Activated CD8-positive, alpha-beta memory T cell treated with anti-CD3 and anti-CD28 coated beads, Interleukin-2, amount 50 U/mL, for 24 hours (primary cell): Measurements from ENCODE around the gene CELF2.

ENCODE experiments used
- DNase-seq: peaks from one replicate; pipeline ENCODE4 v3.0.0-alpha.2; 2020; ENCODE audit errors: extremely low read depth

The CELF2 gene

GRCh38 chr10:11154849-11155498, 137.3 kb downstream of the CELF2 start:
- DNase-seq: no peak

- DNase-seq: no peak
These were observed 138.8 kb downstream of the CELF2 start for GRCh38 chr10:11156480-11156879.

DNA sequence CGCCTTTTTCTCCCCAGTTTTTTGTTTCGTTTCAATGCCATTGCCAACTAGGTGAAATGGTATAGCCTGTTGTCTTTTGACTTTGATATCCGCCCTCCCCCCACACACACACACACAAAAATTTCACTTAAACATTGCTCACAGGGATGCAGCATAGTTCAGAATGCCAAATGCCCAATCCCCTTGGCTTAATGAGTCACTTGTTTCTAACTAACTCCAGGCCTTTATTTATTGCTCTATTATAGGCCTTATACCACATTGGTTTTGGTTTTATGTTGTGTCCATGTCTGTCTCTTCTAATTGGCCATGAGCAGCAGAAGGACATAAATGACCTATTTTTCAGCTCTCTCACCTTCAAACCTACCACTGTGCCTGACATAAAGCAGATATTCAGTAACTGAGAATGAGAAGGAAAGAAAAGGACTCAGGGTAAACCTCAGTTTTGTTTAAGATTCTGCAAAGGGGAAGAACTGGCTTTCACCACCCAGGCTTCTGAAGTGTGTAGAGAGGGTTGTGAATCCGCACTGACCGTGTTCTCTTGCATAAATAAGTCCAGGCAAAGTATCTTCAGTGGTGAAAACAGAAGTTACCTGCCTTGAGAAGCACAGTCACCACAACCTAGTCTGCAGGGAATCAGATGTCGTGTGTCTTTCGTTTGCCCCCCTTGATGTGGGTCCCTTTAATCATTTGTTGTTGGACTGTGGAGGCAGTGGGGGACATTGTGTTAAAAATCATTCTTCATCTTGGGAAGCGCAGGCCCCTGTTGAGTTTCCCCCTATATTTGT, 139.8 kb downstream of the CELF2 start:
- no peak for DNase-seq

DNA sequence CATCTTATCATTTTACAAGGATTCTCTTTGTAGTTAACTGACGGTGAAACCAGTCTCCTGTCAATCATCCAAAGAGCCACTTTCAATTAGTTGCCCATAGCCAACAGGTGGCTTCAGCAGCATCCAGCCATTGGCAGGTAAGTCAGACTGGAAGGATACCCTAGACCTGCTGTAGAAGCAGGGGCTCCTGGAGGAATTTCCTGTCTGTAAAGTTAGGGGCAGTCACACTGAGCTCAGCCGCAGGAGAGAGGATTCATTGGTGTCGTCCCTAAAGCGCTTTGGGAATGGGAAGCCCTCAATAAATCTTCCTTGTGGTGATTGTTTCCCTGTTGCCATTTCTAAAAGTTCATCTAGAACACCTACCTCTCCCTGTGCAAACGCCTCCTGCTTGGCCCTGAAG, 140.4 kb downstream of the CELF2 start:
- no peak for DNase-seq

GRCh38 chr10:11159543-11160215, 142.0 kb downstream of the CELF2 start:
- no peak for DNase-seq

GRCh38 chr10:11161096-11161495, 143.4 kb downstream of the CELF2 start:
- DNase-seq: no peak

- no peak for DNase-seq
These were observed 144.2 kb downstream of the CELF2 start for GRCh38 chr10:11161910-11162309.

DNA sequence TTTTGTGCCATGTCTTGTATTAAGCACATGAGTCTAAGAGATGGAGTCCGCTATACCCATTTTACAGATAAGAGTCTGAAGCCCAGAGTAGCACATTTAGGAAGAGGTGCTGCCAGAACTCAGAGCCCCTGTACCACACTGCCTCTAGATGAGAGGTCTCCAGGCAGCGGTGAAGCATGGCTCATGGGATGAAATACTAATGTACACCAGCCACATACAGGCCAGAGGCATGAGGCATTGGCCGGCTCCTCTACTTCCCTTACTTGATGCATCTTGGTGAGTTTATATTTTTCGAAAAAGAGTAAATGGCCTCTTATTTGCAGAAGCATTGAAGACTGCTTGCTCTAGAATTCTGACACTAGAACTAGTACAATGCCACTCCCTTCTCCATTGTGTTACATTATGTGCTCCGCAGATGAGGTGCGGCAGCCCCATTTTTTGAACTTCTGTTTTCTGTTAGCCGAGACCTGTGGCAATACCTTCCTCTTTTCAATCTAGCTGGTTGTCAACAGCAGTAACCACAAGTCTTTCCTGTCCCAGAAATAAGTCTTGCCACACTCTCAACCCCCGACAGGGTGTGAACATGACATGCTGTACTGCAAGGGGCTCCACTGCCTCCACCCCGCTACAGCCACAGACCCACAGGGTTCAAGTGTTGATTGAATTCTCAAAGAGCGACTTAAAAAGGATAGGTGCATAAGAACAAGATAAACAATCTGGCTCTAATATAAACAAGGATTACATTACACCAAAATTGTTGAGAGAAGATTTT, 145.3 kb downstream of the CELF2 start:
- DNase-seq: peak; percentile 61

DNA sequence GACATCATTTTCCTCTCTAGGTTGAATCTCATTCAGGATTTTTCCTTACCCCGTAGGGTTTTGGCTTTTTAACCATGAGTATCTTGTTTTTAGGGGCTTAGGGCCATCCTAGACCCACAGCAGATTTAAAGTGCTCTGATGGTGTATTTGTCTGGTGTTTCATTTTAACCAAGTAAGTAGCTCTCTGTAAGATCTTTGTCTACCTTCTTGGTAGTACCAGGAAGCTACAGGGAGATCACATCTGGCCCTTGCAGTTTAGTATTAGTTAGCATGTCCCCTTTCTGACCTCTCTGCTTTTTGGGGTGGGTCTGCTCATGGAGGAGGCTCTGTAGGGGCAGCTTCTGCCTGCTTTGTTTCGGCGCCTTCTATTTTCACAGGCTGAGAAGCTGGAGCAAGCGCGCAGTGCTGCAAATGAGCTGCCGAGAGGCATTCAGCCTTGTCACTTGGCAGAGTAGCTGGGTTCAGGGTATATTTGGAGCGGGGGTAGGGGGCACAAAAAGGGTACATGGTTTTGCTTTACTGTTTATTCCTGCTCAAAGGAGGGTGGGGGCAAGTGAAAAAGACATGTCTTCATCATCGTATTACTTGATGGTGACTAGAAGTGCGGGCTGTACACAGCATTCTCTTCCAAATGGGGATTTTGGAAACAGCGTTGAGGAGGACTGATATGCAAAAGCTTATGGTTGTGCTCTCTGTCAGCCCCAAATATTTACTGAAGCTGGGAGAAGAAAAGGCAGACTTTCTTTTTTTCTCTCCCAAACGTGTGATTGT, 146.3 kb downstream of the CELF2 start:
- DNase-seq: no peak

DNA sequence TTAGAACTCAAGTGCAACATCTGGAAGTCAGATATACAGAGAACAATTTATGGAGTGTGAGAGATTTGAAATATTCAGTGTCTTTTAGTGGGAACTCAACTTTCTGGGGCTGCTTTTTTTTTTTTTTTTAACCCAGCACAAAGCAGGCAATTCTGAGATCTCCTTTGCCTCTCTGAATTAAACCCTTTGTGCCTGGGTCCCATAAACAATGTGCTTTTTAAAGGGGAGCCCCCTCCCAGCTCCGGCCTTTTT, 146.8 kb downstream of the CELF2 start:
- no peak for DNase-seq

DNA sequence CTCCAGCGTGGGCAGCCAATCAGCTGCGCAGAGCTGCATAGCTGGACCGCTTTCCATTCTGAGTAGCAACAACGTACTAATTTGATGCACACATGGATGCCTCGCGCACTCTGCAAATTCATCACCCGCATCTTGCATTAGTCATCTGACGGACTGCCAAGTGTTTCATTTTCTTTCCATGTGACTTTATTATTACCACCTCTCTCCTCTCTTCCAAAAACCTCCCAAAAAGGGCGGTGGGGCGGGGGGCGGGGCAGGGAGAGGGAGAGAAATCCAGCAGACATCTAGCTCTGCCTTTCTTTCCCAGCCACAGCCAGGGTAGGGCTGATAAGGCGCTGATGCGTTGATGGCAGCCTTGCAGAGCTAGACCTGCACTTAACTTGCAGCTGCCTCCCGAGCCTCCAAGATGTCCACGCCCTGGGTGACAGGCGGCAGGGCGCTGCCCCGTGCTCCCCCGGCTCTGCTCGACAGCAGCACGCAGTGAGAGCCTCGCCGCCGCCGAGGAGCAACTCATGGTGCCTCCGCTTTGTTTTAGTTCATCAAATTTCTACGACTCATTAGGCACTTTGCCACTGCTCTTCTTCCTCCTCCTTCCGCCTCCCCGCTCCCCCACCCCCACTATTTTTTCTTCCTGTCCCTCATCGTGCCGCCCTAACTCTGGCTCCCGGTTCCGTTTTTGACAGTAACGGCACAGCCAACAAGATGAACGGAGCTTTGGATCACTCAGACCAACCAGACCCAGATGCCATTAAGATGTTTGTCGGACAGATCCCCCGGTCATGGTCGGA, 147.3 kb downstream of the CELF2 start:
- DNase-seq: no peak

DNA sequence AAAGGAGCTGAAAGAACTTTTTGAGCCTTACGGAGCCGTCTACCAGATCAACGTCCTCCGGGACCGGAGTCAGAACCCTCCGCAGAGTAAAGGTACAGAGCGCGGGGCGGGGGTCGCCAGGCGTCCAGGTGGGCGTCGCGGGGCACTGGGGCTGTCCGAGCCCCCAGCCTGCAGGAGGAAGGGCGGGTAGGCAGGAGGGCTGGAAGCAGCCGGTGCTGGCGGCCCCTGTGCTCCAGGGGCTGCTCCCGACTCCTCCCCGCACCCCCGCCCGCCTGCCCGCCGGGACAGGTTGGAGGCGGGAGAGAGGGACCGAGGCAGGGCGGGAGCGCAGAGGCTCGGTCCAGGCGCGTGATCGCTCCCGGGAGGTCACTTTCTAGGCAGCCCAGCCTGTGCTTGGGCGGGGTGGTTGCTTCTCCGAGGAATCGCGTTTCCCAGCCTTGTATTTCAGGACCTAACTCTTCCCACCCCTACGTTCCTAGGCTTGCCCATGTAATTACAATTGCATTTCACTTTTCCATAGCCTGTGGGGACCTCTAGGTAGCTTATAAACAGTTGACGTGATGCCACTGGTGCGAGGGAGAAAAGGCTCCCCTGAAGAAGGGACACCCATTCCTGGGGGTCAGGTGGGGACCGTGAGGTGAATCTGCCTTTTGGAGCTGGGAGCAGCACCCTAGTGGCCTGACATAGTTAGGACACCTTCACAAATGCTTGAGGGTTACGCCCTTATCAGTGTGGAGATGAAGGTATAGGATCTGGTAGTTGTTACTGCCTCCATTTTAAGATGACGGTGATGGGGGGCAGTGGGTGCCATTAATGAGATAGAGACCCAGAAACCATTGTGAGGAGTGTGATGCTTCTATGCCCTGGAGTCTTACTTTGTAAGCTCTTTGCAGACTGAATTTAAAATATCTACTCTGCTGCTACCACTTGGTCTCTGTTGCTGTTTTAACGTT, 148.2 kb downstream of the CELF2 start:
- no peak for DNase-seq

DNA sequence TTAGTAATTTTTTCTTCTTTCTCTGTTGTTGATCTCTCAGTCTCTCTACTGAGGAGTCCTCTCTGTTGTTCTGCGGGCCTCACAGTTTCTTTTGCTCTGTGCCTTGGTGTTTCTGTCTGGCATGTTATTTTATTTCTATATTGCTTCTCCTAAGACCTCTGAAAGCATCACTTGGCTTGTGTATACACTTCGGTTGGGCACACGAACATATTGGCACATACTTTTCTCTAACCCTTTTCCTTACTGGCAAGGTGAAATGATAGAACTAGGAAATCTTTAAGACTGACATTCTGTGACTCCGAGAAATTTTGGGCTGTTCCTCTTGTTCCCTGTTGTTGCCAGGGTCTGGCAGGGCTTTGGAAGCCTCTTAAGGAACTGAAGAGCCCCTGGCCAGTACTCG, 148.9 kb downstream of the CELF2 start:
- no peak for DNase-seq

DNA sequence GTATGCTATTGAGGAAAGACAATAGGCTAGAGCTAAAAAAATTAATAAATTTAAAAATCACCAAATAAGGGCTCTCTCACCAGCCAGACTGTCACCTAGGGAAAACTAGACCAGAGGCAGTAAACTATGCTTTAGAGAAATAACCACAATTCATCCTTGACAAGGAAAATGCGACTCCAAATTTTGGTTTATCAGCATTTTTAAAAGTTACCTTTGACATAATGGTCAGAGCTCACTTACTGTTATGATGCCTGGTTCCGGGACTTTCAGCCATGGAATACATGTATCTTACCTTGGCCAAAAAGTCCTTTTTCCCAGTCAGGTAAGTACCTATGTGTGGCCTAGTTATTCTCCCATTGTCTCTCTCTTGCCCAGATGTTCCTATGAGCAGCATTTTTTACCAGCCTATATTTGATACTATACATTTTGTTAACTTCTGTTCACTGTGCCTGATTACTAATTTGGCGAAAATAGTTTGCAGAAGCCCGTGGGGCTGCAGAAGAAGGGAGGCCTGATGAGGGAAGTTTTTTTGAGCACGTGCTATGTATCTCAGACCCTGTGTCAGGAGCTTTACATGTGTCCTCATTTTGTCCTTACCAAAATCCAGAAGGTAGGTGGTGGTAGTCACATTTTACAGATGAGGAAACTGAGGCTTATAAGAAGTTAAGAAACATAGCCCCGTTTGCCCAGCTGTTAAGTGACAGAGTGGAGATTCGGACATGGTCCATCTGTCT, 149.7 kb downstream of the CELF2 start:
- DNase-seq: no peak

- no peak for DNase-seq
These were observed 150.9 kb downstream of the CELF2 start for GRCh38 chr10:11168423-11169090.

DNA sequence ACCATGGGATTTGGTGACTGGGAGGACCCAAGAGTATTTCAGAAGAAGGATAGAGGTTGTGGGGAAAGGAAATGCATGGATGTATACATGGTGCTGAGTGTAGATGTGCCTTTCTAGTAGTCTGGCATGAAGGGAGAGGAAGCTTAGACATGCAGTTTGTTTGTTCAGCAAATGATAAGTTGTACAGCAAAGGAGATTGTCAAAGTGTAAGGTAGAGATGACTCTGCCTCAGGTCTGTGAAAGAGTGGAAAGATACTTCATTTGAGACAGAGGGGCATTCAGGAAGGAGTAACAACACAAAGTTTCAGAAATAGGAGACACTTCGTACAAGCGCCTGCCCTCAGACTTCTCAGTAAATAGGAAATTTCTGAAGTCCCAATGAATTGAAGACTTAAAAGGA, 152.3 kb downstream of the CELF2 start:
- no peak for DNase-seq

GRCh38 chr10:11170574-11170973, 152.9 kb downstream of the CELF2 start:
- no peak for DNase-seq
